ENCODE data around the gene NECTIN4. TPM values are rescaled to one million over a fixed set of nuclear protein-coding genes. Genes with fewer than 3 reads are reported as not detected.

Gene NECTIN4
- total and polyA plus RNA-seq, 2 of the 13 experiments (the other 11 are each of a cell fraction or from before 2014, with no cell fraction given), result 5.9 to 12.4 TPM

- TF ChIP-seq TSC22D2 (CRISPR knock-in tag; IDR thresholded peaks at IDR 0.05; ENCODE audit: borderline replicate concordance) (no peak), NFRKB (IDR thresholded peaks at IDR 0.05) (no peak), NR2F6 (IDR thresholded peaks at IDR 0.05) (no peak; the same call in 1 of the 2 replicates), NR2F6 (CRISPR knock-in tag; IDR thresholded peaks at IDR 0.05) (peak; percentile 48; the same call in 1 of the 2 replicates), ZNF326 (CRISPR knock-in tag; IDR thresholded peaks at IDR 0.05; ENCODE audit: borderline replicate concordance) (no peak), NR2F1 (CRISPR knock-in tag; IDR thresholded peaks at IDR 0.05) (peak in 1 of 2 experiments; percentile 67; a peak in 2 of 4 replicates), ZNF282 (IDR thresholded peaks at IDR 0.05; ENCODE audit: partially characterized antibody) (no peak), ZBTB1 (CRISPR knock-in tag; IDR thresholded peaks at IDR 0.05; ENCODE audit: borderline replicate concordance) (no peak), ZSCAN12 (CRISPR knock-in tag; IDR thresholded peaks at IDR 0.05) (no peak), ZNF496 (CRISPR knock-in tag; IDR thresholded peaks at IDR 0.05; ENCODE audit: insufficient replicate concordance) (no peak), RARA (CRISPR knock-in tag; IDR thresholded peaks at IDR 0.05) (0 out of 2 replicates have a peak, but pooled peaks have one; percentile 32), NR2C2 (CRISPR knock-in tag; IDR thresholded peaks at IDR 0.05; ENCODE audit: borderline replicate concordance) (no peak), ZNF660 (CRISPR knock-in tag; IDR thresholded peaks at IDR 0.05; ENCODE audit: borderline replicate concordance, low read depth) (no peak), HES4 (CRISPR knock-in tag; IDR thresholded peaks at IDR 0.05; ENCODE audit: borderline replicate concordance) (no peak), RXRA (CRISPR knock-in tag; IDR thresholded peaks at IDR 0.05) (peak; percentile 65), ATAD3A (CRISPR knock-in tag; IDR thresholded peaks at IDR 0.05) (no peak), FOSL2 (CRISPR knock-in tag; IDR thresholded peaks at IDR 0.05) (no peak), CHD4 (IDR thresholded peaks at IDR 0.05; ENCODE audit: borderline replicate concordance, low read length) (no peak)
- TF ChIP-seq, protein P1, sequence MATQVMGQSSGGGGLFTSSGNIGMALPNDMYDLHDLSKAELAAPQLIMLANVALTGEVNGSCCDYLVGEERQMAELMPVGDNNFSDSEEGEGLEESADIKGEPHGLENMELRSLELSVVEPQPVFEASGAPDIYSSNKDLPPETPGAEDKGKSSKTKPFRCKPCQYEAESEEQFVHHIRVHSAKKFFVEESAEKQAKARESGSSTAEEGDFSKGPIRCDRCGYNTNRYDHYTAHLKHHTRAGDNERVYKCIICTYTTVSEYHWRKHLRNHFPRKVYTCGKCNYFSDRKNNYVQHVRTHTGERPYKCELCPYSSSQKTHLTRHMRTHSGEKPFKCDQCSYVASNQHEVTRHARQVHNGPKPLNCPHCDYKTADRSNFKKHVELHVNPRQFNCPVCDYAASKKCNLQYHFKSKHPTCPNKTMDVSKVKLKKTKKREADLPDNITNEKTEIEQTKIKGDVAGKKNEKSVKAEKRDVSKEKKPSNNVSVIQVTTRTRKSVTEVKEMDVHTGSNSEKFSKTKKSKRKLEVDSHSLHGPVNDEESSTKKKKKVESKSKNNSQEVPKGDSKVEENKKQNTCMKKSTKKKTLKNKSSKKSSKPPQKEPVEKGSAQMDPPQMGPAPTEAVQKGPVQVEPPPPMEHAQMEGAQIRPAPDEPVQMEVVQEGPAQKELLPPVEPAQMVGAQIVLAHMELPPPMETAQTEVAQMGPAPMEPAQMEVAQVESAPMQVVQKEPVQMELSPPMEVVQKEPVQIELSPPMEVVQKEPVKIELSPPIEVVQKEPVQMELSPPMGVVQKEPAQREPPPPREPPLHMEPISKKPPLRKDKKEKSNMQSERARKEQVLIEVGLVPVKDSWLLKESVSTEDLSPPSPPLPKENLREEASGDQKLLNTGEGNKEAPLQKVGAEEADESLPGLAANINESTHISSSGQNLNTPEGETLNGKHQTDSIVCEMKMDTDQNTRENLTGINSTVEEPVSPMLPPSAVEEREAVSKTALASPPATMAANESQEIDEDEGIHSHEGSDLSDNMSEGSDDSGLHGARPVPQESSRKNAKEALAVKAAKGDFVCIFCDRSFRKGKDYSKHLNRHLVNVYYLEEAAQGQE (IDR thresholded peaks at IDR 0.05; ENCODE audit: borderline replicate concordance in 1 of 2, low read depth in 1 of 2, low read length in 2 of 2), result no peak
- TF ChIP-seq, protein P2, sequence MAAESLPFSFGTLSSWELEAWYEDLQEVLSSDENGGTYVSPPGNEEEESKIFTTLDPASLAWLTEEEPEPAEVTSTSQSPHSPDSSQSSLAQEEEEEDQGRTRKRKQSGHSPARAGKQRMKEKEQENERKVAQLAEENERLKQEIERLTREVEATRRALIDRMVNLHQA (CRISPR knock-in tag; IDR thresholded peaks at IDR 0.05), result no peak
- TF ChIP-seq, protein P3, sequence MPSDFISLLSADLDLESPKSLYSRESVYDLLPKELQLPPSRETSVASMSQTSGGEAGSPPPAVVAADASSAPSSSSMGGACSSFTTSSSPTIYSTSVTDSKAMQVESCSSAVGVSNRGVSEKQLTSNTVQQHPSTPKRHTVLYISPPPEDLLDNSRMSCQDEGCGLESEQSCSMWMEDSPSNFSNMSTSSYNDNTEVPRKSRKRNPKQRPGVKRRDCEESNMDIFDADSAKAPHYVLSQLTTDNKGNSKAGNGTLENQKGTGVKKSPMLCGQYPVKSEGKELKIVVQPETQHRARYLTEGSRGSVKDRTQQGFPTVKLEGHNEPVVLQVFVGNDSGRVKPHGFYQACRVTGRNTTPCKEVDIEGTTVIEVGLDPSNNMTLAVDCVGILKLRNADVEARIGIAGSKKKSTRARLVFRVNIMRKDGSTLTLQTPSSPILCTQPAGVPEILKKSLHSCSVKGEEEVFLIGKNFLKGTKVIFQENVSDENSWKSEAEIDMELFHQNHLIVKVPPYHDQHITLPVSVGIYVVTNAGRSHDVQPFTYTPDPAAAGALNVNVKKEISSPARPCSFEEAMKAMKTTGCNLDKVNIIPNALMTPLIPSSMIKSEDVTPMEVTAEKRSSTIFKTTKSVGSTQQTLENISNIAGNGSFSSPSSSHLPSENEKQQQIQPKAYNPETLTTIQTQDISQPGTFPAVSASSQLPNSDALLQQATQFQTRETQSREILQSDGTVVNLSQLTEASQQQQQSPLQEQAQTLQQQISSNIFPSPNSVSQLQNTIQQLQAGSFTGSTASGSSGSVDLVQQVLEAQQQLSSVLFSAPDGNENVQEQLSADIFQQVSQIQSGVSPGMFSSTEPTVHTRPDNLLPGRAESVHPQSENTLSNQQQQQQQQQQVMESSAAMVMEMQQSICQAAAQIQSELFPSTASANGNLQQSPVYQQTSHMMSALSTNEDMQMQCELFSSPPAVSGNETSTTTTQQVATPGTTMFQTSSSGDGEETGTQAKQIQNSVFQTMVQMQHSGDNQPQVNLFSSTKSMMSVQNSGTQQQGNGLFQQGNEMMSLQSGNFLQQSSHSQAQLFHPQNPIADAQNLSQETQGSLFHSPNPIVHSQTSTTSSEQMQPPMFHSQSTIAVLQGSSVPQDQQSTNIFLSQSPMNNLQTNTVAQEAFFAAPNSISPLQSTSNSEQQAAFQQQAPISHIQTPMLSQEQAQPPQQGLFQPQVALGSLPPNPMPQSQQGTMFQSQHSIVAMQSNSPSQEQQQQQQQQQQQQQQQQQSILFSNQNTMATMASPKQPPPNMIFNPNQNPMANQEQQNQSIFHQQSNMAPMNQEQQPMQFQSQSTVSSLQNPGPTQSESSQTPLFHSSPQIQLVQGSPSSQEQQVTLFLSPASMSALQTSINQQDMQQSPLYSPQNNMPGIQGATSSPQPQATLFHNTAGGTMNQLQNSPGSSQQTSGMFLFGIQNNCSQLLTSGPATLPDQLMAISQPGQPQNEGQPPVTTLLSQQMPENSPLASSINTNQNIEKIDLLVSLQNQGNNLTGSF (CRISPR knock-in tag; IDR thresholded peaks at IDR 0.05), result no peak
These were observed 11.9 kb downstream of the NECTIN4 start (continued) for GRCh38 chr1:161077426-161077825.

All from HepG2 (cell line).